ENCODE measurements around the gene FOXI1. TPM values are rescaled to one million over a fixed set of nuclear protein-coding genes. Genes with fewer than 3 reads are reported as not detected.

Gene FOXI1
- total and polyA plus RNA-seq, 2 donors (not counting 3 experiments of a cell fraction or from before 2014, with no cell fraction given): not detected

GRCh38 chr5:170081616-170082015, 24.1 kb upstream of the FOXI1 start:
- no peak for TF ChIP-seq POLR2AphosphoS5 (IDR thresholded peaks at IDR 0.05; ENCODE audit: insufficient read depth, low read depth, low read length)
- no peak for TF ChIP-seq FOS (IDR thresholded peaks at IDR 0.05; ENCODE audit: borderline replicate concordance, insufficient read depth, low read length)
- TF ChIP-seq CTCF (IDR thresholded peaks at IDR 0.05; ENCODE audit: extremely low read depth in 1 of 2, insufficient read depth in 1 of 2, low read depth in 1 of 2, low read length in 2 of 2): no peak
- TF ChIP-seq MYC (IDR thresholded peaks at IDR 0.05; ENCODE audit: low read depth, low read length): no peak
- no peak for TF ChIP-seq JUN (IDR thresholded peaks at IDR 0.05; ENCODE audit: borderline replicate concordance, insufficient read depth, insufficient read length, low read depth)
- TF ChIP-seq MAX (IDR thresholded peaks at IDR 0.05; ENCODE audit: insufficient read depth, insufficient read length): no peak
- no peak for TF ChIP-seq EZH2 (IDR thresholded peaks at IDR 0.05; ENCODE audit: borderline replicate concordance, low read depth, low read length, severe bottlenecking)
- no peak for TF ChIP-seq GATA2 (IDR thresholded peaks at IDR 0.05; ENCODE audit: insufficient read depth, insufficient read length, low read depth, low read length)
- no peak for TF ChIP-seq POLR2A (IDR thresholded peaks at IDR 0.05; ENCODE audit: low read depth, low read length)
- Histone ChIP-seq H3K9ac (replicated peaks; ENCODE audit: extremely low read depth, insufficient read depth, low read length) (no peak overlapping the region), H3K9me1 (replicated peaks; ENCODE audit: control insufficient read depth, extremely low read depth, insufficient read depth, low read length) (no peaks in the 10 kb centered on the region), H3K27me3 (ENCODE audit: control insufficient read depth in 2 of 2, insufficient read depth in 2 of 2, low read length in 2 of 2) (peaks cover 0 to 12% of the 10 kb centered on the region in 2 experiments), H3K27ac (ENCODE audit: insufficient read depth, low read depth, low read length) (no peak overlapping the region), H4K20me1 (replicated peaks; ENCODE audit: control insufficient read depth, extremely low read depth, insufficient read depth, low read length) (no peaks in the 10 kb centered on the region), H3K4me3 (replicated peaks in 1 of 3; ENCODE audit: insufficient read depth in 1 of 3, low read depth in 1 of 3, low read length in 3 of 3) (no peak overlapping the region), H2AFZ (ENCODE audit: low read depth, low read length) (no peak overlapping the region), H3K4me1 (ENCODE audit: control insufficient read depth, extremely low read depth, insufficient read depth, low read length) (no peaks in the 10 kb centered on the region), H3K36me3 (ENCODE audit: control insufficient read depth in 2 of 2, extremely low read depth in 1 of 2, insufficient read depth in 2 of 2, low read length in 2 of 2) (no peaks in the 10 kb centered on the region), H3K79me2 (ENCODE audit: control insufficient read depth, insufficient read depth, low read length) (no peaks in the 10 kb centered on the region), H3K9me3 (replicated peaks; ENCODE audit: control insufficient read depth, insufficient read depth, low read length) (no peaks in the 10 kb centered on the region), H3K4me2 (ENCODE audit: insufficient read depth, low read length) (no peak overlapping the region)
- DNase-seq (ENCODE audit: low read depth, low spot score): no peak
- no TSS peak for BruUV-seq (replicated peaks)
- FAIRE-seq: no peak
- POLR2A ChIA-PET: no interaction called here
- dilution Hi-C loops (cut with MboI; ENCODE audit: extremely low pct_ligation_motif_present, low sequenced_read_pairs) (loop anchor here (25.0 kb wide), 1 partner anchor 106 kb away; no protein-coding TSS in a partner anchor), intact Hi-C loops (cut with micrococcal nuclease) (no loop called here)
- CTCF ChIA-PET: interaction anchor here (0.8 kb wide), 1 partner anchor 11 kb away, joined by 4 read pairs; no protein-coding TSS in a partner anchor
